GM12878 (cell line): ENCODE results near the gene LRP1B. TPM values are rescaled to one million over a fixed set of nuclear protein-coding genes. Genes with fewer than 3 reads are reported as not detected.
A peak's percentile ranks its signal among the peaks of the same experiment; 100 is the strongest.

ENCODE experiments used
- ATAC-seq: fragments of 200-7000 bp; cut with Tn5 transposase; 3 replicates; pipeline ENCODE4 v1.9.1; 2020; ENCODE audit warnings: mild to moderate bottlenecking, moderate library complexity
- BruUV-seq: library from RNA; stranded (reverse); fragments of 400-500 nt; replicated peaks from 2 replicates; lab custom pipeline; 2021; lab: Mats Ljungman, UMichigan
- CTCF ChIA-PET: fragments of 300-600 bp; sonication (Branson Sonifier 250); formaldehyde crosslinking; extraction: SDS; loops from one replicate; lab custom pipeline; 2021; ENCODE audit warnings: inconsistent platforms; lab: Yijun Ruan, JAX
- POLR2A ChIA-PET: fragments of 350-600 bp; formaldehyde crosslinking; extraction: SDS; loops from one replicate; lab custom pipeline; 2021; ENCODE audit warnings: inconsistent platforms; lab: Charles Lee
- RAD21 ChIA-PET: fragments of 300-600 bp; sonication (Branson Sonifier 250); formaldehyde crosslinking; loops from one replicate; lab custom pipeline; 2023; ENCODE audit warnings: antibody characterized with exemption; ENCODE audit not compliant: unreplicated experiment; lab: Charles Lee
- SMC1A ChIA-PET: fragments of 300-600 bp; sonication (Branson Sonifier 250); formaldehyde crosslinking; loops from one replicate; lab custom pipeline; 2023; ENCODE audit not compliant: unreplicated experiment, uncharacterized antibody; lab: Charles Lee
- DNase-seq: peaks from one replicate; pipeline ENCODE4 v3.0.0-alpha.2; 2011; ENCODE audit warnings: low read depth, low spot score
- FAIRE-seq: peaks from 3 replicates; lab custom pipeline; 2011; peaks lifted over from hg19 to GRCh38; lab: Jason Lieb, UNC
- H2AFZ ChIP-seq: 2 replicates; pipeline ENCODE4 v1.6.0; 2011; ENCODE audit warnings: low read depth, low read length, control low read depth; ENCODE audit not compliant: control insufficient read depth
- H3K27ac ChIP-seq: 2 replicates; pipeline ENCODE4 v1.5.1; 2011; ENCODE audit warnings: control low read depth; ENCODE audit not compliant: control insufficient read depth, insufficient read depth
- H3K27me3 ChIP-seq, 2 experiments: replicated peaks in 1 of 2; 2 replicates each; pipeline versions ENCODE4 v1.6.0 to v1.6.1; 2011; ENCODE audit warnings: low read length in 1 of 2; ENCODE audit not compliant: control insufficient read depth in 2 of 2, insufficient read depth in 2 of 2
- H3K36me3 ChIP-seq, 2 experiments: 2 replicates each; pipeline ENCODE4 v1.5.1; 2011; ENCODE audit warnings: low read length in 1 of 2; ENCODE audit not compliant: control insufficient read depth in 2 of 2, insufficient read depth in 2 of 2
- H3K4me1 ChIP-seq: 2 replicates; pipeline ENCODE4 v1.6.1; 2011; ENCODE audit warnings: mild to moderate bottlenecking, low read length, moderate library complexity, mixed read lengths; ENCODE audit not compliant: control insufficient read depth, insufficient read depth
- H3K4me2 ChIP-seq: 2 replicates; pipeline ENCODE4 v1.6.0; 2011; ENCODE audit warnings: control low read depth; ENCODE audit not compliant: control insufficient read depth, insufficient read depth
- H3K4me3 ChIP-seq: fragments of 200-600 bp; sonication (generic); 2 replicates; pipeline ENCODE4 v1.5.1; 2016
- H3K79me2 ChIP-seq: 2 replicates; pipeline ENCODE4 v1.6.0; 2011; ENCODE audit warnings: low read length; ENCODE audit not compliant: control insufficient read depth, insufficient read depth
- H3K9ac ChIP-seq: 2 replicates; pipeline ENCODE4 v1.8.0; 2011; ENCODE audit warnings: low read length, control low read depth, mixed read lengths; ENCODE audit not compliant: control insufficient read depth, insufficient read depth
- H3K9me3 ChIP-seq: replicated peaks from 3 replicates; pipeline ENCODE4 v1.5.1; 2011; ENCODE audit warnings: mild to moderate bottlenecking, low read length; ENCODE audit not compliant: control insufficient read depth, insufficient read depth
- H4K20me1 ChIP-seq: 2 replicates; pipeline ENCODE4 v1.6.0; 2011; ENCODE audit not compliant: control insufficient read depth, insufficient read depth
- RAD21 ChIP-seq: IDR thresholded peaks from 2 replicates; pipeline ENCODE4 v1.6.1; 2011; ENCODE audit warnings: mild to moderate bottlenecking, low read depth, low read length, moderate library complexity; ENCODE audit not compliant: insufficient read depth
- SPI1 ChIP-seq: IDR thresholded peaks from 2 replicates; pipeline ENCODE4 v1.6.1; 2011; ENCODE audit warnings: low read depth, mild to moderate bottlenecking, low read length, moderate library complexity, borderline replicate concordance; ENCODE audit not compliant: insufficient read depth
- STAT1 ChIP-seq: fragments of 450-650 bp; conservative IDR thresholded peaks from 2 replicates; pipeline ENCODE4 v1.6.1; 2014; ENCODE audit warnings: antibody characterized with exemption, mild to moderate bottlenecking
- ZNF622 ChIP-seq: fragments of 450-650 bp; IDR thresholded peaks from 2 replicates; pipeline ENCODE4 v1.6.1; 2017; ENCODE audit warnings: mild to moderate bottlenecking, inconsistent platforms
- WGBS: methylation state at CpG from one replicate; pipeline ENCODE4 v1.1.6; 2016; ENCODE audit warnings: low lambda C conversion rate; ENCODE audit not compliant: insufficient replicate concordance, insufficient coverage; ENCODE audit errors: missing lambda C conversion rate; 5-methylcytosine and 5-hydroxymethylcytosine counted together
- in situ Hi-C: fragments of 300-500 bp; cut with MboI; formaldehyde crosslinking; loops from 9 replicates; pipeline ENCODE4 v1.14.3; 2018; ENCODE audit warnings: mixed read lengths
- intact Hi-C: fragments of 100-400 bp; cut with micrococcal nuclease; formaldehyde crosslinking; loops from one replicate; pipeline ENCODE4 v1.14.2; 2022; ENCODE audit not compliant: unreplicated experiment
- polyA plus RNA-seq, 11 experiments: library from polyadenylated mRNA; depleted of rRNA in 4 of 11; unstranded in 6 of 11; stranded (reverse) in 5 of 11; fragments of >200 nt; fragmentation: Nextera tagmentation in 4 of 11; fragmentation: Illumina TruSeq in 1 of 11; extraction: Ambion mirVana in 4 of 11; extraction: Trizol in 1 of 11; gene quantifications; 1 replicate in 1 of 11; 2 replicates in 10 of 11; pipeline versions ENCODE4 v1.2.1 to v1.2.3, GENCODE V29; 2011 to 2016; ENCODE audit warnings: inconsistent platforms in 2 of 11, missing spikeins in 2 of 11, low read depth in 1 of 11
- total RNA-seq, 4 experiments: library from RNA; depleted of rRNA in 3 of 4; stranded (reverse); fragments of >200 nt in 3 of 4; fragmentation: Illumina TruSeq in 1 of 4; extraction: Trizol in 1 of 4; gene quantifications; 2 replicates each; pipeline versions ENCODE4 v1.2.1 to v1.2.3, GENCODE V29; 2013 to 2021
- TF ChIP-seq, protein P1 (sequence below): IDR thresholded peaks from 2 replicates; pipeline ENCODE4 v1.6.1; 2012; ENCODE audit warnings: low read depth, low read length, improper control_type of control experiment
- TF ChIP-seq, protein P2 (sequence below), 3 experiments: IDR thresholded peaks in 2 of 3; conservative IDR thresholded peaks in 1 of 3; 2 replicates each; pipeline ENCODE4 v1.5.1; 2011; ENCODE audit warnings: low read depth in 3 of 3, low read length in 3 of 3, mild to moderate bottlenecking in 3 of 3, control low read depth in 2 of 3, moderate library complexity in 2 of 3, inconsistent platforms in 1 of 3, mixed read lengths in 1 of 3; ENCODE audit not compliant: control insufficient read depth in 2 of 3, insufficient read depth in 1 of 3; ENCODE audit errors: extremely low read depth in 1 of 3
- TF ChIP-seq, protein P3 (sequence below): fragments of 450-650 bp; formaldehyde crosslinking; IDR thresholded peaks from 2 replicates; pipeline ENCODE4 v1.4.0; 2020; ENCODE audit warnings: mild to moderate bottlenecking, moderate library complexity

The LRP1B gene
- total and polyA plus RNA-seq, 10 of the 15 experiments (the other 5 are each of a cell fraction or from before 2014, with no cell fraction given): under 0.01 to 0.06 (median 0.03) TPM; not detected in 5

DNA sequence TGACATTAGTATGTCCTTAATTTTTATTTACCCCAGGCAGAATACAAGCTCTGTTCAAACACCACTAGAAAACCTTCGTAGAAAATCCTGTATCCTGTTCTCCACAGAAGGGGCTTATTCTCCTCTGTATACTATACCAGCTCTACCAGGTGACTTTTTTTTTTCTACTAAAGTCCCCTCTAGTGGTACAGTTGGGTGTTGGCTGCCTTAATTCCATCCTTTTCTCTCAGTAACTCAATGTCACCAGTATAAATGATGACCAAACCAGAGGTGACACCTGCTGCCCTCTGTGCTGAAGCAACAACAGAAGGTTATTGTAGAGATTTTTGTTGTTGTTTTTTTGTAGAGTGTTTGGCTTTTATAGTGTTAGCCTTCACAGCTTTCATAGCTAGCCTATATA is 1322.0 kb downstream of the LRP1B start:
- Histone ChIP-seq H3K36me3 (no peaks in the 10 kb centered on the region), H3K79me2 (no peaks in the 10 kb centered on the region), H4K20me1 (no peaks in the 10 kb centered on the region), H3K4me3 (no peak overlapping the region), H3K9me3 (no peaks in the 10 kb centered on the region), H3K4me2 (no peak overlapping the region), H3K27me3 (no peaks in the 10 kb centered on the region), H3K27ac (no peak overlapping the region), H2AFZ (no peak overlapping the region), H3K9ac (no peak overlapping the region), H3K4me1 (no peaks in the 10 kb centered on the region)
- SMC1A ChIA-PET: interaction anchor here (0.7 to 1.1 kb wide), 3 partner anchors 30 to 118 kb away, joined by 3 to 4 read pairs (median 3); no protein-coding TSS in a partner anchor
- 0% methylated on average over 1 of the region's 1 CpG for WGBS
- peak; percentile 91 for ATAC-seq
- TF ChIP-seq STAT1 (no peak), ZNF622 (no peak), RAD21 (peak; percentile 49), SPI1 (no peak)
- TF ChIP-seq, protein P1, sequence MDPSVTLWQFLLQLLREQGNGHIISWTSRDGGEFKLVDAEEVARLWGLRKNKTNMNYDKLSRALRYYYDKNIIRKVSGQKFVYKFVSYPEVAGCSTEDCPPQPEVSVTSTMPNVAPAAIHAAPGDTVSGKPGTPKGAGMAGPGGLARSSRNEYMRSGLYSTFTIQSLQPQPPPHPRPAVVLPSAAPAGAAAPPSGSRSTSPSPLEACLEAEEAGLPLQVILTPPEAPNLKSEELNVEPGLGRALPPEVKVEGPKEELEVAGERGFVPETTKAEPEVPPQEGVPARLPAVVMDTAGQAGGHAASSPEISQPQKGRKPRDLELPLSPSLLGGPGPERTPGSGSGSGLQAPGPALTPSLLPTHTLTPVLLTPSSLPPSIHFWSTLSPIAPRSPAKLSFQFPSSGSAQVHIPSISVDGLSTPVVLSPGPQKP: no peak
- TF ChIP-seq, protein P2, sequence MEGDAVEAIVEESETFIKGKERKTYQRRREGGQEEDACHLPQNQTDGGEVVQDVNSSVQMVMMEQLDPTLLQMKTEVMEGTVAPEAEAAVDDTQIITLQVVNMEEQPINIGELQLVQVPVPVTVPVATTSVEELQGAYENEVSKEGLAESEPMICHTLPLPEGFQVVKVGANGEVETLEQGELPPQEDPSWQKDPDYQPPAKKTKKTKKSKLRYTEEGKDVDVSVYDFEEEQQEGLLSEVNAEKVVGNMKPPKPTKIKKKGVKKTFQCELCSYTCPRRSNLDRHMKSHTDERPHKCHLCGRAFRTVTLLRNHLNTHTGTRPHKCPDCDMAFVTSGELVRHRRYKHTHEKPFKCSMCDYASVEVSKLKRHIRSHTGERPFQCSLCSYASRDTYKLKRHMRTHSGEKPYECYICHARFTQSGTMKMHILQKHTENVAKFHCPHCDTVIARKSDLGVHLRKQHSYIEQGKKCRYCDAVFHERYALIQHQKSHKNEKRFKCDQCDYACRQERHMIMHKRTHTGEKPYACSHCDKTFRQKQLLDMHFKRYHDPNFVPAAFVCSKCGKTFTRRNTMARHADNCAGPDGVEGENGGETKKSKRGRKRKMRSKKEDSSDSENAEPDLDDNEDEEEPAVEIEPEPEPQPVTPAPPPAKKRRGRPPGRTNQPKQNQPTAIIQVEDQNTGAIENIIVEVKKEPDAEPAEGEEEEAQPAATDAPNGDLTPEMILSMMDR (IDR thresholded peaks at IDR 0.05 in 2 of 3, conservative IDR thresholded peaks at IDR 0.05 in 1 of 3; ENCODE audit: control insufficient read depth in 2 of 3, extremely low read depth in 1 of 3, insufficient read depth in 1 of 3, low read depth in 3 of 3, low read length in 3 of 3): peak in 2 of 3 experiments; percentile 21 to 23; a peak in 3 of 6 replicates
- TF ChIP-seq, protein P3, sequence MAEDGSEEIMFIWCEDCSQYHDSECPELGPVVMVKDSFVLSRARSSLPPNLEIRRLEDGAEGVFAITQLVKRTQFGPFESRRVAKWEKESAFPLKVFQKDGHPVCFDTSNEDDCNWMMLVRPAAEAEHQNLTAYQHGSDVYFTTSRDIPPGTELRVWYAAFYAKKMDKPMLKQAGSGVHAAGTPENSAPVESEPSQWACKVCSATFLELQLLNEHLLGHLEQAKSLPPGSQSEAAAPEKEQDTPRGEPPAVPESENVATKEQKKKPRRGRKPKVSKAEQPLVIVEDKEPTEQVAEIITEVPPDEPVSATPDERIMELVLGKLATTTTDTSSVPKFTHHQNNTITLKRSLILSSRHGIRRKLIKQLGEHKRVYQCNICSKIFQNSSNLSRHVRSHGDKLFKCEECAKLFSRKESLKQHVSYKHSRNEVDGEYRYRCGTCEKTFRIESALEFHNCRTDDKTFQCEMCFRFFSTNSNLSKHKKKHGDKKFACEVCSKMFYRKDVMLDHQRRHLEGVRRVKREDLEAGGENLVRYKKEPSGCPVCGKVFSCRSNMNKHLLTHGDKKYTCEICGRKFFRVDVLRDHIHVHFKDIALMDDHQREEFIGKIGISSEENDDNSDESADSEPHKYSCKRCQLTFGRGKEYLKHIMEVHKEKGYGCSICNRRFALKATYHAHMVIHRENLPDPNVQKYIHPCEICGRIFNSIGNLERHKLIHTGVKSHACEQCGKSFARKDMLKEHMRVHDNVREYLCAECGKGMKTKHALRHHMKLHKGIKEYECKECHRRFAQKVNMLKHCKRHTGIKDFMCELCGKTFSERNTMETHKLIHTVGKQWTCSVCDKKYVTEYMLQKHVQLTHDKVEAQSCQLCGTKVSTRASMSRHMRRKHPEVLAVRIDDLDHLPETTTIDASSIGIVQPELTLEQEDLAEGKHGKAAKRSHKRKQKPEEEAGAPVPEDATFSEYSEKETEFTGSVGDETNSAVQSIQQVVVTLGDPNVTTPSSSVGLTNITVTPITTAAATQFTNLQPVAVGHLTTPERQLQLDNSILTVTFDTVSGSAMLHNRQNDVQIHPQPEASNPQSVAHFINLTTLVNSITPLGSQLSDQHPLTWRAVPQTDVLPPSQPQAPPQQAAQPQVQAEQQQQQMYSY (CRISPR knock-in tag): no peak
- no peak for FAIRE-seq
- POLR2A ChIA-PET: no interaction called here
- no TSS peak for BruUV-seq
- CTCF ChIA-PET: interaction anchor here (0.8 to 1.7 kb wide), 4 partner anchors 8 to 95 kb away, joined by 3 to 4 read pairs (median 3); no protein-coding TSS in a partner anchor
- no peak for DNase-seq
- intact Hi-C loops: no loop called here
- RAD21 ChIA-PET: interaction anchor here (0.7 kb wide), 1 partner anchor 11 kb away, joined by 3 read pairs; no protein-coding TSS in a partner anchor
- in situ Hi-C loops: no loop called here
